K562 (cell line): ENCODE measurements around the gene MRPL37. TPM values are rescaled to one million over a fixed set of nuclear protein-coding genes. Genes with fewer than 3 reads are reported as not detected.

Source experiments
- ATAC-seq: fragments of 200-7000 bp; cut with Tn5 transposase; 3 replicates; pipeline ENCODE4 v1.9.1; 2020; ENCODE audit warnings: moderate library complexity
- BruUV-seq: library from RNA; stranded (reverse); fragments of 400-500 nt; replicated peaks from 2 replicates; lab custom pipeline; 2021; lab: Mats Ljungman, UMichigan
- CTCF ChIA-PET: fragments of 300-600 bp; formaldehyde crosslinking; extraction: SDS; loops from one replicate; lab custom pipeline; 2021; ENCODE audit warnings: low intra/inter-chr PET ratio; lab: Yijun Ruan, JAX
- POLR2A ChIA-PET: fragments of 300-600, 350-650 bp; sonication (Branson Sonifier 250); formaldehyde crosslinking; extraction: SDS; loops from one replicate; lab custom pipeline; 2021; ENCODE audit warnings: antibody characterized with exemption, inconsistent platforms; lab: Yijun Ruan, JAX
- DNase-seq, 4 experiments: peaks; one replicate each; pipeline versions ENCODE4 v3.0.0 to v3.0.0-alpha.2; 2011 to 2018; ENCODE audit warnings: low spot score in 3 of 4, mixed read lengths in 3 of 4; ENCODE audit errors: extremely low read depth in 1 of 4
- FAIRE-seq: peaks from 2 replicates; lab custom pipeline; 2011; peaks lifted over from hg19 to GRCh38; lab: Jason Lieb, UNC
- H2AFZ ChIP-seq: 2 replicates; pipeline ENCODE4 v1.6.0; 2011; ENCODE audit warnings: low read depth, low read length, control low read depth, inconsistent platforms
- H3K27ac ChIP-seq: fragments of 200-600 bp; 3 replicates; pipeline ENCODE4 v1.8.0; 2011; ENCODE audit warnings: low read depth, mild to moderate bottlenecking, control low read depth, inconsistent platforms, low read length, moderate library complexity, mixed read lengths; ENCODE audit errors: extremely low read depth
- H3K27me3 ChIP-seq, 2 experiments: fragments of 300-600 bp in 1 of 2; 2 replicates in 1 of 2; 3 replicates in 1 of 2; pipeline versions ENCODE4 v1.6.0 to v1.8.0; 2011; ENCODE audit warnings: inconsistent platforms in 2 of 2, low read length in 2 of 2, mild to moderate bottlenecking in 1 of 2, mixed read lengths in 1 of 2, moderate library complexity in 1 of 2; ENCODE audit not compliant: control insufficient read depth in 2 of 2, insufficient read depth in 2 of 2
- H3K36me3 ChIP-seq: fragments of 300-600 bp; 3 replicates; pipeline ENCODE4 v1.8.0; 2011; ENCODE audit warnings: mild to moderate bottlenecking, low read length, inconsistent platforms; ENCODE audit not compliant: control insufficient read depth, insufficient read depth
- H3K4me1 ChIP-seq, 2 experiments: fragments of 200-600 bp in 1 of 2; replicated peaks in 1 of 2; 2 replicates in 1 of 2; 3 replicates in 1 of 2; pipeline versions ENCODE4 v1.5.1 to v1.8.0; 2011; ENCODE audit warnings: inconsistent platforms in 2 of 2, low read length in 2 of 2, mild to moderate bottlenecking in 1 of 2, mixed read lengths in 1 of 2, moderate library complexity in 1 of 2; ENCODE audit not compliant: control insufficient read depth in 2 of 2, insufficient read depth in 2 of 2
- H3K4me2 ChIP-seq: 2 replicates; pipeline ENCODE4 v1.6.1; 2011; ENCODE audit warnings: low read length, control low read depth, inconsistent platforms, mixed read lengths; ENCODE audit not compliant: insufficient read depth
- H3K4me3 ChIP-seq: fragments of 200-600 bp; sonication (generic), shearing (Covaris generic); 2 replicates; pipeline ENCODE4 v1.5.1; 2016; ENCODE audit warnings: control low read depth, inconsistent platforms
- H3K79me2 ChIP-seq: fragments of 200-600 bp; 3 replicates; pipeline ENCODE4 v1.8.0; 2011; ENCODE audit warnings: low read length, inconsistent platforms; ENCODE audit not compliant: control insufficient read depth, insufficient read depth
- H3K9ac ChIP-seq, 2 experiments: 2 replicates each; pipeline versions ENCODE4 v1.6.0 to v1.6.1; 2011; ENCODE audit warnings: low read depth in 2 of 2, low read length in 2 of 2, control low read depth in 1 of 2, inconsistent platforms in 1 of 2, mild to moderate bottlenecking in 1 of 2, mixed read lengths in 1 of 2; ENCODE audit not compliant: insufficient read depth in 1 of 2
- H3K9me1 ChIP-seq: one replicate; pipeline ENCODE4 v1.6.0; 2011; ENCODE audit warnings: inconsistent platforms, mild to moderate bottlenecking, low read length, moderate library complexity; ENCODE audit not compliant: control insufficient read depth, insufficient read depth
- H3K9me3 ChIP-seq: replicated peaks from 2 replicates; pipeline ENCODE4 v1.5.1; 2011; ENCODE audit warnings: low read depth, low read length, inconsistent platforms; ENCODE audit not compliant: control insufficient read depth, insufficient read depth
- H4K20me1 ChIP-seq: replicated peaks from 2 replicates; pipeline ENCODE4 v1.6.1; 2011; ENCODE audit warnings: low read length, inconsistent platforms, mixed read lengths; ENCODE audit not compliant: control insufficient read depth, insufficient read depth
- ADNP ChIP-seq: fragments of 200-800 bp; sonication (Bioruptor generic); IDR thresholded peaks from 2 replicates; pipeline ENCODE4 v1.6.1; 2016; ENCODE audit warnings: missing genetic modification characterization, missing compliant biosample characterization
- ATF7 ChIP-seq: fragments of 450-650 bp; IDR thresholded peaks from 2 replicates; pipeline ENCODE4 v1.7.1; 2014; ENCODE audit warnings: mild to moderate bottlenecking, moderate library complexity
- BCOR ChIP-seq: fragments of 450-650 bp; IDR thresholded peaks from 2 replicates; pipeline ENCODE4 v1.6.1; 2016
- GABPB2 ChIP-seq: fragments of 250-450 bp; sonication (Bioruptor Pico); conservative IDR thresholded peaks from 2 replicates; pipeline ENCODE4 v1.5.1; 2021; ENCODE audit warnings: mild to moderate bottlenecking
- NR3C1 ChIP-seq: sonication (generic); formaldehyde crosslinking; IDR thresholded peaks from 2 replicates; pipeline ENCODE4 v1.8.1; 2022; ENCODE audit warnings: missing genetic modification reagents
- RBM25 ChIP-seq: fragments of 200-400 bp; formaldehyde crosslinking; IDR thresholded peaks from 2 replicates; pipeline ENCODE4 v1.6.1; 2018; ENCODE audit warnings: low read length, low read depth, moderate library complexity; ENCODE audit not compliant: severe bottlenecking
- SMAD1 ChIP-seq: fragments of 150-350 bp; IDR thresholded peaks from 2 replicates; pipeline ENCODE4 v1.6.1; 2014; ENCODE audit warnings: low read length, low read depth; ENCODE audit not compliant: partially characterized antibody
- WGBS: fragments of 100-300 bp; shearing (Covaris generic); methylation state at CpG from one replicate; pipeline ENCODE4 v1.1.6; 2016; ENCODE audit warnings: low coverage, mixed read lengths; ENCODE audit not compliant: insufficient coverage; ENCODE audit errors: missing lambda C conversion rate; 5-methylcytosine and 5-hydroxymethylcytosine counted together
- in situ Hi-C: fragments of 300-500 bp; cut with MboI; formaldehyde crosslinking; loops from 4 replicates; pipeline ENCODE4 v1.15.0; 2018; ENCODE audit warnings: inconsistent platforms, mixed read lengths
- intact Hi-C: fragments of 100-400 bp; cut with micrococcal nuclease; formaldehyde crosslinking; loops from 2 replicates; pipeline ENCODE4 v1.14.2; 2022
- polyA plus RNA-seq, 8 experiments: library from polyadenylated mRNA; depleted of rRNA in 4 of 8; stranded (reverse) in 5 of 8; unstranded in 3 of 8; fragments of >200 nt; fragmentation: Nextera tagmentation in 2 of 8; fragmentation: Illumina TruSeq in 1 of 8; extraction: Ambion mirVana in 2 of 8; extraction: Trizol in 1 of 8; gene quantifications; 2 replicates each; pipeline versions ENCODE4 v1.2.1 to v1.2.3, GENCODE V29; 2011 to 2014; ENCODE audit warnings: inconsistent platforms in 1 of 8, missing spikeins in 1 of 8
- total RNA-seq, 7 experiments: library from RNA; depleted of rRNA in 6 of 7; stranded (reverse); fragments of >200 nt in 6 of 7; fragmentation: Illumina TruSeq in 2 of 7; extraction: Trizol in 2 of 7; gene quantifications; 2 replicates each; pipeline versions ENCODE4 v1.2.1 to v1.2.3, GENCODE V29; 2011 to 2021; ENCODE audit warnings: low replicate concordance in 1 of 7
- TF ChIP-seq, protein P1 (sequence below), 2 experiments: fragments of 450-650 bp in 1 of 2; sonication (generic) in 1 of 2; formaldehyde crosslinking in 1 of 2; IDR thresholded peaks in 1 of 2; conservative IDR thresholded peaks in 1 of 2; 2 replicates each; pipeline versions ENCODE4 v1.6.1 to v1.8.1; 2016 to 2023; ENCODE audit warnings: mild to moderate bottlenecking in 2 of 2, moderate library complexity in 2 of 2, inconsistent platforms in 1 of 2, missing genetic modification reagents in 1 of 2
- TF ChIP-seq, protein P2 (sequence below): sonication (generic); formaldehyde crosslinking; IDR thresholded peaks from 2 replicates; pipeline ENCODE4 v1.8.1; 2022; ENCODE audit warnings: missing genetic modification reagents

Gene MRPL37
- total and polyA plus RNA-seq, 9 of the 15 experiments (the other 6 are each of a cell fraction or from before 2014, with no cell fraction given) = 52.2 to 303 (median 180) TPM

DNA sequence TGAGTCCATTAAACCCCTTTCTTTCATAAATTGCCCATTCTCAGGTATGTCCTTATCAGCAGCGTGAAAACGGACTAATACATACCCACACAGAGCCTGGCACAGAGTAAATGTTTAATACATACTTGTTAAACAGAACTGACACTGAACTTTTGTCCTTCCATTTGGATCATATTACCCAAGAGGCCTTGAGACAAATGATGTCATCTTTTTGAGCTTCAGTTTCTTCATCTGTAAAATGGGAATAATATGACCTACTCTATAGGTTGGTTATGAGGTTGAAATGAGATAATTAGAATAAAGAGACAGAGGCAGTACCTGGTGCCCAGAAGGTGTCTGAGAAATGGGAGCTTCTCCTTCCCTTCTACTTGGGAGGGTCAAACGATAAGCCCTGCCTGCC is 13.9 kb upstream of the MRPL37 start:
- in situ Hi-C loops = no loop called here
- Histone ChIP-seq H3K79me2 (no peaks in the 10 kb centered on the region), H3K9ac (no peak overlapping the region), H2AFZ (no peak overlapping the region), H3K4me3 (no peak overlapping the region), H3K4me2 (no peak overlapping the region), H3K9me1 (no peaks in the 10 kb centered on the region), H4K20me1 (no peaks in the 10 kb centered on the region), H3K9me3 (no peaks in the 10 kb centered on the region; the same call in 1 of the 2 replicates), H3K4me1 (no peaks in the 10 kb centered on the region), H3K27ac (no peak overlapping the region), H3K27me3 (no peaks in the 10 kb centered on the region), H3K36me3 (peaks cover 27% of the 10 kb centered on the region)
- CTCF ChIA-PET = no interaction called here
- DNase-seq (no peak), FAIRE-seq (no peak), ATAC-seq (no peak)
- POLR2A ChIA-PET = interaction anchor here (2.1 to 2.7 kb wide), 2 partner anchors 14 to 16 kb away, joined by 7 to 13 read pairs; partner anchors contain the start of genes CYB5RL and MRPL37
- WGBS = 88% methylated on average over 3 of the region's 3 CpGs
- intact Hi-C loops = no loop called here
- no peak for TF ChIP-seq NR3C1
- TF ChIP-seq, protein P1, sequence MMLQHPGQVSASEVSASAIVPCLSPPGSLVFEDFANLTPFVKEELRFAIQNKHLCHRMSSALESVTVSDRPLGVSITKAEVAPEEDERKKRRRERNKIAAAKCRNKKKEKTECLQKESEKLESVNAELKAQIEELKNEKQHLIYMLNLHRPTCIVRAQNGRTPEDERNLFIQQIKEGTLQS (IDR thresholded peaks at IDR 0.05) = peak; percentile 60; the same call in 1 of the 2 replicates
- TF ChIP-seq, protein P1 (CRISPR knock-in tag; conservative IDR thresholded peaks at IDR 0.05) = no peak
- TF ChIP-seq ATF7 = peak; percentile 54; the same call in 1 of the 2 replicates
- peak; percentile 68 for TF ChIP-seq BCOR
- TF ChIP-seq RBM25 = peak; percentile 77
- peak; percentile 57; the same call in 1 of the 2 replicates for TF ChIP-seq ADNP (tag)
- no peak for TF ChIP-seq SMAD1
- TF ChIP-seq GABPB2 (CRISPR knock-in tag) = no peak
- TF ChIP-seq, protein P2, sequence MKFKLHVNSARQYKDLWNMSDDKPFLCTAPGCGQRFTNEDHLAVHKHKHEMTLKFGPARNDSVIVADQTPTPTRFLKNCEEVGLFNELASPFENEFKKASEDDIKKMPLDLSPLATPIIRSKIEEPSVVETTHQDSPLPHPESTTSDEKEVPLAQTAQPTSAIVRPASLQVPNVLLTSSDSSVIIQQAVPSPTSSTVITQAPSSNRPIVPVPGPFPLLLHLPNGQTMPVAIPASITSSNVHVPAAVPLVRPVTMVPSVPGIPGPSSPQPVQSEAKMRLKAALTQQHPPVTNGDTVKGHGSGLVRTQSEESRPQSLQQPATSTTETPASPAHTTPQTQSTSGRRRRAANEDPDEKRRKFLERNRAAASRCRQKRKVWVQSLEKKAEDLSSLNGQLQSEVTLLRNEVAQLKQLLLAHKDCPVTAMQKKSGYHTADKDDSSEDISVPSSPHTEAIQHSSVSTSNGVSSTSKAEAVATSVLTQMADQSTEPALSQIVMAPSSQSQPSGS (CRISPR knock-in tag) = 0 out of 2 replicates have a peak, but pooled peaks have one; percentile 32
- no TSS peak for BruUV-seq
